GM23248 (cell line): ENCODE results near the gene UBE4A. TPM values are rescaled to one million over a fixed set of nuclear protein-coding genes. Genes with fewer than 3 reads are reported as not detected.

Experiments used
- DNase-seq: peaks from one replicate; pipeline ENCODE4 v3.0.0-alpha.2; 2015
- H2AFZ ChIP-seq: fragments of 200-600 bp; sonication (generic); 2 replicates; pipeline ENCODE4 v1.6.1; 2016; ENCODE audit warnings: antibody characterized with exemption
- H3F3A ChIP-seq: fragments of 200-600 bp; sonication (generic); 2 replicates; pipeline ENCODE4 v1.6.1; 2016; ENCODE audit warnings: mild to moderate bottlenecking, antibody characterized with exemption, mixed run types; ENCODE audit not compliant: insufficient read depth
- H3K27ac ChIP-seq: fragments of 200-600 bp; sonication (generic); 2 replicates; pipeline ENCODE4 v1.5.1; 2016; ENCODE audit warnings: mild to moderate bottlenecking
- H3K27me3 ChIP-seq: fragments of 200-600 bp; sonication (generic); replicated peaks from 2 replicates; pipeline ENCODE4 v1.6.1; 2016; ENCODE audit warnings: mild to moderate bottlenecking; ENCODE audit not compliant: insufficient read depth
- H3K36me3 ChIP-seq: fragments of 200-600 bp; sonication (generic); 2 replicates; pipeline ENCODE4 v1.6.1; 2016; ENCODE audit warnings: low read depth, mild to moderate bottlenecking
- H3K4me1 ChIP-seq: fragments of 200-600 bp; sonication (generic); 2 replicates; pipeline ENCODE4 v1.6.1; 2016; ENCODE audit warnings: mild to moderate bottlenecking; ENCODE audit not compliant: insufficient read depth
- H3K4me2 ChIP-seq: fragments of 200-600 bp; sonication (generic); one replicate; pipeline ENCODE4 v1.6.1; 2016; ENCODE audit warnings: mild to moderate bottlenecking; ENCODE audit not compliant: unreplicated experiment
- H3K4me3 ChIP-seq: fragments of 200-600 bp; sonication (generic); 2 replicates; pipeline ENCODE4 v1.5.1; 2016; ENCODE audit warnings: mild to moderate bottlenecking
- H3K79me2 ChIP-seq: fragments of 200-600 bp; sonication (generic); 2 replicates; pipeline ENCODE4 v1.6.1; 2016; ENCODE audit warnings: mild to moderate bottlenecking; ENCODE audit not compliant: insufficient read depth
- H3K9ac ChIP-seq: fragments of 200-600 bp; sonication (generic); 2 replicates; pipeline ENCODE4 v1.6.1; 2016; ENCODE audit warnings: mild to moderate bottlenecking
- H3K9me2 ChIP-seq: fragments of 200-600 bp; sonication (generic); 2 replicates; pipeline ENCODE4 v1.6.1; 2016; ENCODE audit warnings: mixed run types, mild to moderate bottlenecking, moderate library complexity; ENCODE audit not compliant: insufficient read depth
- H3K9me3 ChIP-seq: fragments of 200-600 bp; sonication (generic); one replicate; pipeline ENCODE4 v1.6.1; 2017; ENCODE audit warnings: low read depth
- H4K20me1 ChIP-seq: fragments of 200-600 bp; sonication (generic); 2 replicates; pipeline ENCODE4 v1.6.0; 2016; ENCODE audit not compliant: insufficient read depth
- EZH2 ChIP-seq: fragments of 200-600 bp; sonication (generic); IDR thresholded peaks from 2 replicates; pipeline ENCODE4 v1.6.1; 2018; ENCODE audit warnings: antibody characterized with exemption, mild to moderate bottlenecking; ENCODE audit not compliant: insufficient read depth, poor library complexity, severe bottlenecking
- EZH2phosphoT487 ChIP-seq: fragments of 200-600 bp; sonication (generic); IDR thresholded peaks from 2 replicates; pipeline ENCODE4 v1.6.1; 2018; ENCODE audit warnings: antibody characterized with exemption, moderate library complexity, mild to moderate bottlenecking, low read depth; ENCODE audit not compliant: insufficient read depth
- whole genome bisulfite sequencing, 2 experiments: methylation state at CpG; one replicate each; pipeline ENCODE4 v1.1.6; 2015 to 2017; ENCODE audit warnings: low lambda C conversion rate in 2 of 2, low coverage in 1 of 2; ENCODE audit errors: missing lambda C conversion rate in 2 of 2; 5-methylcytosine and 5-hydroxymethylcytosine counted together
- in situ Hi-C: fragments of 300-500 bp; cut with MboI; formaldehyde crosslinking; loops from 2 replicates; pipeline ENCODE4 v1.15.0; 2020
- polyA plus RNA-seq: library from polyadenylated mRNA; unstranded; fragments of >200 nt; fragmentation: Nextera tagmentation; extraction: Ambion mirVana; gene quantifications from 2 replicates; pipeline ENCODE4 v1.2.1, GENCODE V29; 2016
- total RNA-seq: library from RNA; depleted of rRNA; stranded (reverse); fragments of >200 nt; shearing (Covaris generic); gene quantifications from 2 replicates; pipeline ENCODE4 v1.2.3, GENCODE V29; 2014

The UBE4A gene
- total and polyA plus RNA-seq, 2 experiments from 2014 or later: 25.4 to 50.6 TPM

- Histone ChIP-seq H2AFZ (no peak overlapping the region), H3F3A (peaks cover 16% of the 10 kb centered on the region), H3K79me2 (peaks cover 82% of the 10 kb centered on the region), H3K4me3 (no peak overlapping the region), H4K20me1 (peaks cover 5% of the 10 kb centered on the region; the same call in 1 of the 2 replicates), H3K9me3 (no peaks in the 10 kb centered on the region), H3K36me3 (peaks cover 25% of the 10 kb centered on the region), H3K4me1 (peaks cover 12% of the 10 kb centered on the region), H3K27ac (no peak overlapping the region), H3K9ac (no peak overlapping the region), H3K27me3 (no peaks in the 10 kb centered on the region), H3K4me2 (no peak overlapping the region), H3K9me2 (no peaks in the 10 kb centered on the region)
- in situ Hi-C loops: no loop called here
- TF ChIP-seq EZH2phosphoT487: no peak
- DNase-seq: peak; percentile 38
- WGBS, 2 experiments: 61 to 67% methylated on average over 7 of the region's 7 CpGs
Measured at GRCh38 chr11:118406599-118407166, 47.3 kb downstream of the UBE4A start.

DNA sequence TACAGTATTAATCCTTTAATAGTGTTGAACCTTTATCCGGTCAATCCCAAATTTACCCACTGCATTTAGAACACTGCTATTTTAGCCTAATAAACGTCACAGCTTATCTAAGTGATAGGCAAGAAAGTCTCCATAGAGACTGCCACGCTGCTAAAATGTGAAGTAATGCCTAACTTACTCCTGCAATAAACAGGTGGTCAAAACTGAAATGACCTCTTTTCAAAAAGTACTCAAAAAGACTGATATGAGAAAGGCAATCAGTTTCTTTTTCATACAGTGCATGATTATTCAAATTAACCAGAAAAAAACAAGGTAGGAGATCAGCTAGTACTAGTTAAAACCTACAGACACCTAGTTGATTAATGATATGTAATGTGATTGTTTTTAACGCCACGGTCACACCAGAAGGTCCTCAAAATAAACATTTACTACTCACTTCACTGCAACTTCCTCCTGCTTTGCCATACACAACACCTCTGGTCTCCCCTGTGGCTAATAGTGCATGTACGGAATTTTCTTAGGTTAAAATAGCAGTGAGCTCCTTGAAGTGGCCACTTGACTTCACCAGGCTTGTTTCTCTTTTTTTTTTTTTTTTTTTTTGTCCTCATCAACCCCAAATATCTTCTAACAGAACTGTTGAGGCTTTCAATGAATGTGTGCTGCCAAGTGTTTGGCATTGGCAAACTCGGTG lies 50.8 kb downstream of the UBE4A start:
- TF ChIP-seq EZH2phosphoT487 (no peak), EZH2 (no peak)
- H3K9me2 ChIP-seq: no peaks in the 10 kb centered on the region
- no peaks in the 10 kb centered on the region for H3K9me3 ChIP-seq
- in situ Hi-C loops: no loop called here
- no peak overlapping the region for H3K4me2 ChIP-seq
- peaks cover 4% of the 10 kb centered on the region; the same call in 1 of the 2 replicates for H4K20me1 ChIP-seq
- H3K27ac ChIP-seq: no peak overlapping the region
- H3K36me3 ChIP-seq: peaks cover 25% of the 10 kb centered on the region
- DNase-seq: no peak
- peaks cover 1% of the 10 kb centered on the region; the same call in 1 of the 2 replicates for H3K4me1 ChIP-seq
- peaks cover 20% of the 10 kb centered on the region for H3F3A ChIP-seq
- H3K27me3 ChIP-seq: no peaks in the 10 kb centered on the region
- no peak overlapping the region for H3K9ac ChIP-seq
- WGBS, 2 experiments: 89 to 90% methylated on average over 7 of the region's 7 CpGs
- no peak overlapping the region for H3K4me3 ChIP-seq
- H2AFZ ChIP-seq: no peak overlapping the region
- peaks cover 49% of the 10 kb centered on the region for H3K79me2 ChIP-seq

- WGBS, 2 experiments: 89 to 95% methylated on average over 4 of the region's 4 CpGs
Measured at GRCh38 chr11:118411530-118411929, 52.1 kb downstream of the UBE4A start.

GRCh38 chr11:118412921-118413320 lies 53.5 kb downstream of the UBE4A start:
- H3K9ac ChIP-seq: no peak overlapping the region
- TF ChIP-seq EZH2phosphoT487 (no peak), EZH2 (no peak)
- H4K20me1 ChIP-seq: no peaks in the 10 kb centered on the region
- no peak overlapping the region for H2AFZ ChIP-seq
- no peaks in the 10 kb centered on the region for H3K9me2 ChIP-seq
- peaks cover 12% of the 10 kb centered on the region for H3K4me1 ChIP-seq
- in situ Hi-C loops: no loop called here
- H3K4me2 ChIP-seq: no peak overlapping the region
- no peaks in the 10 kb centered on the region for H3K9me3 ChIP-seq
- no peak overlapping the region for H3K4me3 ChIP-seq
- DNase-seq: no peak
- H3F3A ChIP-seq: peaks cover 33% of the 10 kb centered on the region
- H3K36me3 ChIP-seq: peaks cover 17% of the 10 kb centered on the region
- 90 to 98% methylated on average over 1 of the region's 1 CpG for WGBS, 2 experiments
- no peaks in the 10 kb centered on the region for H3K27me3 ChIP-seq
- no peak overlapping the region for H3K27ac ChIP-seq
- H3K79me2 ChIP-seq: peaks cover 21% of the 10 kb centered on the region

More at GRCh38 chr11:118411530-118411929, 52.1 kb downstream of the UBE4A start:
- peaks cover 12% of the 10 kb centered on the region for H3K4me1 ChIP-seq
- no peak for DNase-seq
- H3F3A ChIP-seq: peaks cover 33% of the 10 kb centered on the region
- H3K36me3 ChIP-seq: peaks cover 25% of the 10 kb centered on the region
- no peaks in the 10 kb centered on the region for H3K27me3 ChIP-seq
- no peaks in the 10 kb centered on the region for H3K9me2 ChIP-seq
- TF ChIP-seq EZH2phosphoT487 (no peak), EZH2 (no peak)
- in situ Hi-C loops: no loop called here
- H3K9me3 ChIP-seq: no peaks in the 10 kb centered on the region
- H3K27ac ChIP-seq: no peak overlapping the region
- no peaks in the 10 kb centered on the region for H4K20me1 ChIP-seq
- H2AFZ ChIP-seq: no peak overlapping the region
- no peak overlapping the region for H3K4me2 ChIP-seq
- H3K79me2 ChIP-seq: peaks cover 35% of the 10 kb centered on the region
- H3K9ac ChIP-seq: no peak overlapping the region
- H3K4me3 ChIP-seq: no peak overlapping the region
